NOMO-1 treated with DMSO at 0.1 percent for 48 hours (cell line): Measurements from ENCODE around the gene C1QB.
A peak's percentile ranks its signal among the peaks of the same experiment; 100 is the strongest.
"Not testable (repeated sequence)": the region's sequence is repeated elsewhere in the genome, so short reads cannot be mapped to it uniquely, and the experiment has no call there.

ENCODE experiments used
- DNase-seq: peaks from one replicate; lab custom pipeline; 2025; ENCODE audit not compliant: unreplicated experiment; lab: John Stamatoyannopoulos, UW

The C1QB gene

DNA sequence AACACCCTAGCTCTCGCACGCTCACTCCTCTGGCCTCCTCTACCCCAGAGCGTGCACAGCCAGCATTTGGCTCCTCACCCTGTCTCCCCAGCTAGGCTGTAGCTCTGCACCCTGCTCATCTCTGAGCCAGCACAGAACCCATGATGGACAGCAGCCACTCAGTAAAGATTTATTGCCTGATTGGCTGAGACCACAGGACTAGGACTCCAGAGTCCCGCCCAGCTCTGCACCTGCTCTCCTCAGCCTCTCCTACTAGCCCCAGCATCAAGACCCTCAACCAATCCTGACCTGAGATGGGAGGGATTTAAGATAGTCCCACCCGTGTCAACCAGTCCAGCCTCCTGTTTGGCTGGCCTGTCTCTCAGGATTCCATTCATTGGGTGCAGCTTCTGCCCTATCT, 9.3 kb downstream of the C1QB start:
- DNase-seq, result no peak

DNA sequence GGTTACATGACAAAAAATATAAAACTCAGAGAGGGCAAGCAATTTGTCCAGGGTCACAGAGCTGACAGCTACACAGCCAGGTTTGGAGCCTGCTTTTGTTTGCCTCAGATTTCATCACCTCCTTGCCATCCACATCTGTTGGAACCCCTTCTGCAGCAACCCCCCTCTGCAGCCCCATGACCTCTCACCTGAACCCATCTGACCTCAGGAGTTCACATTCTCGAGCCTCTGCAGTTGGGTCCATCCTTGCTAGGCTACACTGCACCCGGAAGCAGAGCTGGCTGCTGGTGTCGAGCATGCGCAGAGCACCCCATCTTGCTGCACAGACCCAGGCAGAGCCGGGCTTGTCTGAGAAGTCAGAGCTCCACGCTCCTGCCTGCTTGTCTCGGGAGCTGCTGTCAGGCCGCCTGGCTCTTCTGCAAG, 10.0 kb downstream of the C1QB start:
- DNase-seq, result no peak

DNA sequence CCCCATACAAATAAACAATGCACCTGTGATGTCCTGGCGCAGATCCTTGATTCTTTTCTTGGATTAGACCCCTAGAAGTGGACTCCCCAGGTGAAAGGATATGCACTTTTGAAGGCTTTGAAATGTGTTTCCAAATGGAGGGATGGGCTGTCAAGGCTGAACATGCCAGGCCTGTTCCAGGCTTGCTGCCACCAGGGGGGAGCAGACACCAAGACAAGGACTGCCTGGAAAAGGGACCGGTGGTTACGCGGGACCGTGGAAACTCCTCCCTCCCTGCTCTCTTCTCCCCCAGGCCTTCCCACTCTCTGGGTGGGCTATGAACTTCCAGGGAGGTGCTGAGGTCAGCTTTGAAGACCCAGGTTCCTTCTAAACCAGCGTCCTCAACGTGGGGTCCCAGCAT, 12.7 kb downstream of the C1QB start:
- DNase-seq, result no peak

DNA sequence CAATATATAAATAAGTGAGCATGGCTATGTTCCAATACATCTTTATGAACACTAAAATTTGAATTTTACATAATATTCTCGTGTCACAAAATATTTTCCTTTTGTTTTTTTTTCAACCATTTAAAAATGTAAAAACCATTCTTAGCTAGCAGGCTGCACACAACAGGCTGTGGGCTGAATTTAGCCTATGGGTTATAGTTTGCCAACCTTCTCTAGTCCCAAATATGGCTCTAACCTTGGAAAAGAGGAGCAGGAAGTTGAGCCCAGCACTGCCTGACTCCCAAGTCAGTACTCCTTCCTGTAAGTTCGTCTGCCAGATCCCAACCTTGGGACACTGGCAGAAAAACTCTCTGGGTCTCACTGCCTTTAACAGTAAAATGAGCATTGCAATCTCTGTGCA, 13.4 kb downstream of the C1QB start:
- no peak for DNase-seq

DNA sequence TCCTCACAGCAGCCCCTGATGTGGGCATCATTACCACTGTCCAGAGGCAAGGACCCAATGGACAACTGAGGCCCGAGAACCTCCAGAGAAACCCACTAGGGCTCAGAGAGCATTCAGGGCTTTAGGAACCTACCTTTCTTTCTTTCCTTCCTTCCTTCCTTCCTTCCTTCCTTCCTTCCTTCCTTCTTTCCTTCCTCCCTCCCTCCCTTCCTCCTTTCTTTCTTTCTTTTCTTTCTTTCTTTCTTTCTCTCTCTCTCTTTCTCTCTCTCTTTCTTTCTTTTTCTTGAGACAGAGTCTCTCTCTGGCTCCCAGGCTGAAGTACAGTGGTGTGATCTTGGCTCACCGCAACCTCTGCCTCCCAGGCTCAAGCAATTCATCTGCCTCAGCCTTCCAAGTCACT, 15.8 kb downstream of the C1QB start:
- DNase-seq, result not testable (repeated sequence)

DNA sequence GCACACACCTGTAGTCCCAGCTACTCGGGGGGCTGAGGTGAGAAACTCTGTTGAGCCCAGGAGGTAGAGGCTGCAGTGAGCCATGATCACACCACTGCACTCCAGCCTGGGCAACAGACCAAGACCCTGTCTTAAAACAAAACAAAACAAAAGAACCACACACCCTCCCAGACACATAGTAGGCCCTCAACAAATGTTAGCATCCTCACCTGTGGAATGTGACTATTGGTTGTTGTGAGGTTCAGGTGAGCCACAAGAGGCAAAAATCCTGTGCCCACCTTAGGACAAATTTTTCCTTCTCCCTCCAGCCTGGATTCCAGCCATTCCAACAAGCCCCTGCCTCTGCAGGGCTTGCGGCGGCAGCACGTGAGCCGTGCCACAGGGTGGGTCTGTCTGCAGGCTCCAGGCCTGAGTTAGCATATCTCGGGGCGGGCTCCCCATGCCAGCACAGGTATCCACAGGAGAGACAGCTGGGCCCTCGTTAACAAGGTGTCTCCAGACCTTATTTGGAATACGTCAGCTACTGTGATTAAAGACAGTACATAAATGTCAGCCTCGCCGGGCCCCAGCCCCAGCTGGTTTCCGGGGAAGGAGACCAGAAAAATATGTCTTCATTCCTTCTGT, 17.4 kb downstream of the C1QB start:
- no peak for DNase-seq

DNA sequence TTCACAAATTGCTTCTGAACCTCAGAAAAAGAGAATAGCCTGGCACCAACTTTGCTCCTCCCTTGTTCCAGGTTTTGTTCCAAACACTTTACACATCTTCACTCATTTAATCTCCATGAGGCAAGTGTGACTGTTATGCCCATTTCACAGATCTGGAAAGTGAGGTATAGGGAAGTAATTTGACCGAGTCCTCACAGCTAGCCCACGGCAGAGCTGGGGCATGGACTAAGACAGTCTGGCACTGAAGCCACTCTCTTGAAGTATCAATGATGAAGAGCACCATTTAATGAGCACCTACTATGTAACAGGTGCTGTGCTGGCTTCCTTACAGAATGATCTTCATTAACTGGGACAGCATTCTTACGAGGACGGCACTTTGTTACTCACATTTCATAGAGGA, 19.0 kb downstream of the C1QB start:
- DNase-seq, result no peak

DNA sequence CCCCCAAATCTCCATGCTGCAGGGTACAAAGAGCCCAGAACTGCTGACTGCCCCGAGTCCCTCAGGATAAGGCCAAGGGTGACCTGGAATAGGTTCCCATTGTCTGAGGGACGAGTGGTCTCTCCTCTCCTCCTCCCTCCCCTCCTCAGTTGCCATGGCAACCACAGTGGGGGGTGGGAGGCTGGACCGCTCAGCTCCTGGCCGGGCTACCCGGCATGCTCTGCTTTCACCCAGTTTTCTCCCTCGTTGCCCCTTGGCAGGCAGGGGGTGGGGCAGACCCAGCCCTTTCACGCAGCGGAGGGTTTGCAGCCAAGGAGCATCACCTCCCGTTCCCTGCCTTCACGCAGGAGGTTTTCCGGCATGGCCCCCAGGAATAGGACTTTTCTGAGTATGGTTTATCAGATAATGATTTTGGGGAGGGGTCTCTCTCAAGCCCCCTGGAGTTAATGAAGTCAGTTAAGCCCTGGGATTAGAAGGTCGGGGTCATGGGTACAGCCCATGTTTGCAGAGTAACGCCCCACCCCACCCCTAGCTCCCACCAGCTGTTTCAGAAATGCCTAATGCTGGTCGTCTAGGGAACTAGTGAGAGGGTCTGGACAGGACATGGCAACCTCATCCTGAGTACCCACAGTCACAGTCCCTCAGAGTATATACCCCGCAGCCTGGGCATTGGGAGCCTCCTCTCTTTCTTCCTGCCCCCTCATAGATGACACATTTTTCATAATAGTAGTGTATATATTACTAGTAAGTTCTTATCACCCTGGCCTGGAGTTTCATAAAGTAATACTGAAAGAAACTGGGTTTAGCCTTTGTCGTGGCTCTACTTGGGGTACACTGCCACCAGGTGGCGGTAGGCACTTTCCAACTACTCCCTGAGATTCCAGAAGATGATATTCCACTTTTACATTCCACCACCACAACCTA, 20.7 kb downstream of the C1QB start:
- DNase-seq, result peak; percentile 35

DNA sequence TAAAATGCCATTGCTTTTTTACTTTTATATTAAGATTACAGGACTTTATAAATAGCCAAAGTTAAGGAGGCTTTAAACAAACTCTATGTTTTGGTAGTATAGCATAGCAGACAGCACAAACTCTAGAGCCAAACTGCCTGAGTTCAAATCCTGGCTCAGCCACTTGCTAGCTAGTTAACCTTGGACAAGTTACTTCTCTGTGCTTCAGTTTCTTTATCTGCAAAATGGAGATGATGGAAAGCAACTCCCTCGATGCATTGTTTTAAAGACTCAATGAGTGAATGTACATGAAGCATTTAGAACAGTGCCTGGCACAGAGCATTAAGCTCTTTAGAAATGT, 21.3 kb downstream of the C1QB start:
- no peak for DNase-seq

DNA sequence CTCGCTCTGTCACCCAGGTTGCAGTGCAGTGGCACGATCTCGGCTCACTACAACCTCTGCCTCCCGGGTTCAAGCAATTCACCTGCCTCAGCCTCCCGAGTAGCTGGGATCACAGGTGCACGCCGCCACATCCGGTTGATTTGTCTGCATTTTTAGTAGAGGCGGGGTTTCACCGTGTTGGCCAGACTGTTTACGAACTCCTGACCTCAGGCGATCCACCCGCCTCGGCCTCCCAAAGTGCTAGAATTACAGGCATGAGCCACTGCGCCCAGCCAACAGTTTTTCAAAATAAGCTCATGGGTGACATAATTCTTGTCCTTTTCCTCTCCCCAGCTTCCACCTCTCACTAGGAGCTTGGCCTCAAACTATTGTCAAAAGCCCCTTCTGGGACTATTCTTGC, 23.1 kb downstream of the C1QB start:
- DNase-seq, result not testable (repeated sequence)

DNA sequence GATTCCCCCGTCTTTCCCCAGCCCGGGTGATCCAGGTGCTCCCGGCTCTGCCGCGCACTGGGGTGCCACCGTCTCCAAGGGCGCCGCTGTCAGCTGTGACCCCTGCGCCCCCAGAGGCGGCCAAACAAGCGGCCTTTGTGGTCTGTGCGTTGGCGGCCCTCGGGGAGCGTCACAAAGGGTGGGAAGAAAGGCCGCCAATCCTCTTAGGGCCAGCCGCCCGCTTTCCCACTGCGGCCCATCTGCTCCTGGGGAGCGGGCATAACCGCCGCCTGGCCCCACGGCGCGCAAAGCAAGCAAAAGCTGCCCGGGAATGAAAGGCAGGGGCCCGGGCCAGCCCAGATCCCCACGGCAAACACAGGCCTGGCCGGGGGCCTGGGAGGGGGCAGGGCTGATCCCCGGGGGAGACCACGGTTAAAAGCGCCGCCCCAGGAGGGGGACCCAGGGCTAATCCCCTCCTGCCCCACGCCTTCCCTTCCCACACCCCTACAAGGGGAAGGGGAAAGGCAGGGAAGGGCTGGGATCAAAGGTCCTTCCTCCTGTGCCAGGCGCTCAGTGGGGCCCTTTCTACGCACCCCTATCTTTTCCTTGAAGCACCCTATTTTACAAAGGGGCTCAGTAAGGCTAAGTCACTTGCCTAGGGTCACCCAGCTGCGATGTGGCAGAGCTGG, 24.0 kb downstream of the C1QB start:
- no peak for DNase-seq

DNA sequence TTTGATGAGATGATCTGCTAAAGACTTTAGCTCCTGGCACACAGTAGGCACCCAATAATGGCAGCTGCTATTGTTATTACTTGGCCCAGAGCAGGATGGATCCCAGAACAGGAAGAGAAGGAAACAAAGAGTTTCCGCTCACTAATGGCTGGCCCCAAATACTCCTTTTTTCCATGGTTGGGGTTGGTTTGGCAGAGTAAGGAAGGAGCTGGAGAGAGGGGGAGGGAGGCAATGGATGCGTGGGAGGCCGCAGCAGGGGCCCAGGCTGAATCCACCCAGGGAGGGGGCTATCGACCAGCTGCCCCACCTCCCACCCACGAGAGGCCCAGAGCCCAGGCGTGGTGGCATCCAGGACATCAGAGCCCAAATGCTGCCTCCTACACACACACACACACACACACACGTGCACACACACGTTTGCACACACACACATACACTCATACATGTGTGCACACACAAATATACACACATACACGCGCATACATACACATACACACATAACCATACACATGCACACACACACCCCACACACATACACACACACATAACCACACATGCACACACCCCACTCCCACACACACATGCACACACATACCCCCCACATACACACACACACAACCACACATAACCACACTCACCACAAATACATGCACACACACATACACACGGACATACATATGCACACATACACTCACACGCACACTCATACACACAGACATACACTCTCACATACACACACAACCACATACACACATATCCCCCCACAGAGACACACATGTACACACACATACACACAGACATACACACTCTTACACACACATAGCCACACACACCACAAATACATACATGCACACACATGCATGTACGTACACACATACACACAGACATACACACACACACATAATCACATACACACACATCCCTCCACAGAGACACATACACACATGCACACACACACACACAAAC, 25.2 kb downstream of the C1QB start:
- DNase-seq, result no peak

DNA sequence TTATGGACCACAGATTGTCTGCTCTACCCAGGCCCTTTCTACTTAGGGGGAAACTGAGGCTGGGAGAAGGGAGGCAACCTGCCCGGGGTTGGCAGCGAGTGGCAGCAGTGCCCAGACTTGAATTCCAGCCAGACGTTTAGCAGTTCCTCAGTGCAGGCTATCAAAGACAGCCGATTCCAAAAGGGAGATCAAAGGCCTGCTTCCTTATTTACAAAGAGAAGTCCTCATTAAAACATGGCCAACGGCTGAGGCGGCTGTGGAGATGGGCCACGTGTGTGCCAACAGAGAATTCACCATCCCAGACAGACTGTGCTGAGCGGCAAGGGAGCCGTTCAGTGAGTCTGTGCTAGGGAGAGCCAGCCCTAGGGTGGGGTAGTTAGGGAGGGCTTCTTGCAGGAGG, 27.7 kb downstream of the C1QB start:
- no peak for DNase-seq

DNA sequence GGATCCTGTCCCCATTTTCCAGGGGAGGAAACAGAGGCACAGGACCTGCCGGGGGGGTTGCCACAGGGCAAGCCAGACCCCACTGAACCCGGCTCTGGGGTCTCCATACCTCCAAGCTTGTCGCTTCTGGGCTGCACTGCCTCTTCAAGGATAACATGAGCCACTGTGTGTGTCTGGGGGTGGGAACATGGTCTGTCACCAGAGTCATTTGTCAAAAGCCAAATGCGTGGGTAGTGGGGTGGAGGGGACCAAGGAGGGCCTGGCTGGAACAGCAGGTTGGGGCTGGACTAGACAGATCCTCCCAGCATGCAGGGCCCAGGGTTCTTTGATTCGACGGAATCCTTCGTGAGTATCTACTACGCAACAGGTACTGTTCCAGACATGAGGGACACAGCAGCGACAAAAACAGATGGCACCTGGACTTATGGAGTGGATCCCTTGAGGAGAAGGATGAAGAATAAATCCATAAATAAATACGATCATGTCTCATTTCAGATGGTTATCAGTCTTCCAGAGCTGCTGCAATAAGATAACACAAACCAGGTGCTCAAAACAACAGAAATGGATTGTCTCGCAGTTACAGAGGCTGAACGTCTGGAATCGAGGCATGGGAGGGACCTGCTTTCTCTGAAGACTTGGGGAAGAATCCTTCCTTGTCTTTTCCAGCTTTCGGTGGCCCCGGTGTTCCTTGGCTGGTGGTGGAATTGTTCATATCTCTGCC, 28.7 kb downstream of the C1QB start:
- DNase-seq, result no peak

DNA sequence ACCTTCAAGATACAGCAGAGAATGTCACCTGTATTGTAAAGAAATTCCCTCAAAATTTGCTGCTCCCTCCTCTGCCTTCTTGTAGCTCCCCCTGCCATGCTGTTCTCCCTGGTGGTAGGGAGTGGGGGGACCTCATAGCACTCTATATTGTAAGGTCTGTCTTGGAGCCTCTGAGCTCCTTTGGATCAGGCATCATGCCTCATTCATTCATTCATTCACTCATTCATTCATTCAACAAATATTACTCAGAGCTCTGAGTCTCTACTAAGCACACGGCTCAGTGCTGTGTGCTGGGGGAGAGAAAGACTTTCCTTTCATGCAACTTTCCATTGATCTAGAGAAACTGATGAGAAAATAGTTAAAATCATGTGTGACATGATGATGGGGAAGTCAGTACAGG, 30.5 kb downstream of the C1QB start:
- no peak for DNase-seq

DNA sequence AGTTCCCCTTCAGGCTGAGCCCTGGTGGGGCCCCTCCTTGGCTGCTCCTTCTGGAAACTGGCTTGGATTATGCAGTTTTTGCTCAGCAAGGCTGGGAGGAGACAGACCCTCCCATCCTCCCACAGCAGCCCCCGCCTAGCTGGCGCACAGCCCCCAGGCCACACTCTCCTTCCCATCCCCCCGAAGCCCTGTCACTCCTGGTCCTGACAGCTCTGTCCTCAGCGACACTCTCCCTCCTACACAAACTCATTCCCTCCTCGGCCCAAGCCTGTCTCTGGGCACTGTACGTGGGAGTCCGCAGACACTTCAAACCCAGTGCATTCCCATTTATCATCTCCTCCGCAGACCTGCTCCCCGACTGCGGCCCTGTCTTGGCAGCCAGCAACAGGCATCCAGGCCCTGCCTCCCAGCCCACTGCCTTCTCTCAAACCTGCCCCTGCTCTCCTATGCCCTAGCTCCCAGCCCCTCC, 32.6 kb downstream of the C1QB start:
- no peak for DNase-seq

DNA sequence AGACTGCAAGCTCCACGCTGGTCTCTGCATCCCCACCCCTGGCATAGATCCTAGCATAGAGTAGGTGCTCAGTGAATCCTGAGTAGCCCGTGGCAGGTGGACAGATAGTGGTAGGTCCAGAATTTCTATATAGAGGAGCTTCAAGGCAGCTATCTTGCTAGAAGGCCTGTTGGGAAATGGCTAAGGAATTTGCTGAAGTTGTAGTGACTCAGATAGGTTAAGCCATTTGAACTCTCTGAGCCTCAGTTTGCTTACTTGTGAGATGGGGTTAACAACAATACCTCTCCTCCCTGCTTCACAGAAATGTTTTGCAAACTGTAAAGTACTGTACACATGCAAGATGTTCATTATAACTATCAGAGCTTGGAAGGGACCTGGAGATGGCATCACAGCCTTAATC, 34.2 kb downstream of the C1QB start:
- DNase-seq, result no peak

DNA sequence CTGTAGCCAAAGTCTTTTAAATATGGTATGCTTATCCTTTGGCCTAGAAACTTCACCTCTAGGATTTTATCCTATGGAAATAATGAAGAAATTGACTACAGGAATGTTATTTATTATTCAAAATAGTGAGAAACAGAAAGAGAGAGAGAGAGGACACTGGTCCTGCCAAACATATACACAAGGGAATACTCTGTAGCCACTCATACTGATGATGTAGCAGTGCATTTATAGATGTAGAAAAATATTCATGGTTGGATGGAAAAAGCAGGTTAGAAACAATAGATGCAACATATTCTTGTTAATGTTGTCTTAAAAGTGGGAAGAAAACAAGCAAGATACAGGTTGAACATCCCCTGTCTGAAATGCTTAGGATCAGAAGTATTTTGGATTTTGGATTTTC, 35.4 kb downstream of the C1QB start:
- DNase-seq, result no peak

DNA sequence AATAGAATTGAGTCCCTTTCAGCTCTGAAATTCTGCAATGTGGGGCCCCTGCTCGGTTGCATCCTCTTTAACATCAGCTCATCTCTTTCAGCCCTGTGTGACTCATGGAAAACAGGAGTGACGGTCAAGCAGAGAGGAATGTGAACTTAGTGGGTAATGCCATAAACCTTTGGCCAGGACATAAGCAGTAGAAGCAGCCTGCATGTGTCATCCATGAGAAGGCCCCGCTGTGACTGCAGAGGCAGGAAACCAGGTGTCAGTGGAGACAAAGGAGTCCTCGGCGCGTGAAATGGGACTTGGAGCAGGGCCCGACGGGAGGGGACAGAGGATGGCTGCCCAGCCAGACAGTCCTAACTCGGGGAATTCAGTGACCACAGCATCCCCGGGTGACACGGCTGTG, 36.5 kb downstream of the C1QB start:
- no peak for DNase-seq

DNA sequence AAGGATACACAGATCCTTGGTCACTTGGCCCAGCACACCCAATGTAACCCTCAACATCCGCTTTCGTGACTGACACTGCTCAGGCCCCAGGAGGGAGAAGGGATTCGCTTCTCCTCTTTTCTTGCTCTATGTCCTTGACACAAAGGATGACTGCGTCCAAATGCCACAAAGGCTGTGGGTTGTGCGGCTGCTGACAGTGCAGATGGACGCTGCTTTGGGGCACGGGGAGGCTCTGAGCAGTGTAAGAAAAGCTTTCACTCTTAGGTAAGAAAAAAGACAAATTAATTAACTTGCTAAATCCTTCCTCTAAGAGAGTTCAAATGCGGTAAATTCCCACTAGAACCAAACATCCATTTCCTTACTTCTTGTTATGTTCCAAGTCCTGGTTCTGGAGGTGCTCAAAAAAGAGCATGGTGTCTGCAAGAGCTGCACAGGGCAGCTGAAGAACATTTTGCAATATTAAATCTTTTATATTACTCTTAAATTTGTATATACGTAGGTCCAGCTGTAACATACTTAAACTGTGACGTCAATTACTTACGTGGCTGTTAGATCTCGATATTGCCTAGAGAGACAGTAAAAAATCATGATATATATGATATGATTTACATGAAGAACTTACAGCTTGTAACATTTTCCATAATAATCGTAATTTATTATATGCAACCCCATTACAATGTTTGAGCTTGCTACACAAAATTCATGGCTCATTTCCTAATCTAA, 38.2 kb downstream of the C1QB start:
- DNase-seq, result no peak
